Ascending aorta (tissue), 2 donors: ENCODE results near the gene CTSW. TPM values are rescaled to one million over a fixed set of nuclear protein-coding genes. Genes with fewer than 3 reads are reported as not detected.

Experiments used
- DNase-seq, 2 donors: peaks; one replicate each; pipeline ENCODE4 v3.0.0-alpha.2; 2019; ENCODE audit warnings: low spot score in 2 of 2
- H3K27ac ChIP-seq, 2 donors: fragments of 200-600 bp; sonication (generic); one replicate each; pipeline ENCODE4 v1.5.1; 2016 to 2017; ENCODE audit warnings: mild to moderate bottlenecking in 1 of 2
- H3K27me3 ChIP-seq: fragments of 200-600 bp; sonication (generic); one replicate; pipeline ENCODE4 v1.5.1; 2017
- H3K36me3 ChIP-seq, 2 donors: fragments of 200-600 bp; sonication (generic); one replicate each; pipeline ENCODE4 v1.5.1; 2016
- H3K4me1 ChIP-seq, 2 donors: fragments of 200-600 bp; sonication (generic); one replicate each; pipeline ENCODE4 v1.5.1; 2016 to 2017; ENCODE audit warnings: mild to moderate bottlenecking in 1 of 2
- H3K4me3 ChIP-seq, 2 donors: fragments of 200-600 bp; sonication (generic); one replicate each; pipeline ENCODE4 v1.5.1; 2016 to 2017; ENCODE audit warnings: mild to moderate bottlenecking in 1 of 2
- H3K9me3 ChIP-seq, 2 donors: fragments of 200-600 bp; sonication (generic); one replicate each; pipeline ENCODE4 v1.5.1; 2016
- CTCF ChIP-seq, 3 experiments: fragments of 200-600 bp in 2 of 3; fragments of 450-650 bp in 1 of 3; sonication (generic) in 2 of 3; IDR thresholded peaks; one replicate each; pipeline ENCODE4 v1.5.1; 2016 to 2019; ENCODE audit warnings: antibody characterized with exemption in 3 of 3, mild to moderate bottlenecking in 1 of 3, moderate library complexity in 1 of 3
- intact Hi-C: fragments of 100-400 bp; cut with DNase I; formaldehyde crosslinking; loops from one replicate; pipeline ENCODE4 v1.15.1; 2023
- total RNA-seq: library from RNA; depleted of rRNA; stranded (reverse); fragments of >200 nt; gene quantifications from one replicate; pipeline ENCODE4 v1.1.0, GENCODE V29; 2016

CTSW gene
- total RNA-seq, 1 donor from 2014 or later: not detected

- intact Hi-C loops: no loop called here
- Histone ChIP-seq H3K27ac (peak overlapping the region; percentile 14 to 94), H3K36me3 (peaks cover 55 to 57% of the 10 kb centered on the region in 2 donors), H3K4me3 (peak overlapping the region in 1 of 2 donors; percentile 99), H3K9me3 (no peaks in the 10 kb centered on the region), H3K4me1 (peaks cover 11 to 14% of the 10 kb centered on the region in 2 donors), H3K27me3 (no peaks in the 10 kb centered on the region)
- no peak for DNase-seq
- no peak for TF ChIP-seq CTCF (IDR thresholded peaks at IDR 0.05)
Observed at GRCh38 chr11:65862191-65862735, 17.4 kb upstream of the CTSW start.

- Histone ChIP-seq H3K27ac (peak overlapping the region; percentile 29 to 94), H3K4me1 (peaks cover 11 to 14% of the 10 kb centered on the region in 2 donors), H3K9me3 (no peaks in the 10 kb centered on the region), H3K4me3 (no peak overlapping the region), H3K27me3 (no peaks in the 10 kb centered on the region), H3K36me3 (peaks cover 55 to 65% of the 10 kb centered on the region in 2 donors)
- no peak for DNase-seq
- no peak for TF ChIP-seq CTCF (IDR thresholded peaks at IDR 0.05)
- intact Hi-C loops: no loop called here
Observed at GRCh38 chr11:65862941-65863888, 16.4 kb upstream of the CTSW start.

- intact Hi-C loops: no loop called here
- H3K36me3 ChIP-seq: peaks cover 55 to 73% of the 10 kb centered on the region in 2 donors
- TF ChIP-seq CTCF (IDR thresholded peaks at IDR 0.05): no peak
- H3K27me3 ChIP-seq: no peaks in the 10 kb centered on the region
- H3K4me3 ChIP-seq: no peak overlapping the region
- no peaks in the 10 kb centered on the region for H3K9me3 ChIP-seq
- H3K4me1 ChIP-seq: peaks cover 11 to 14% of the 10 kb centered on the region in 2 donors
- peak overlapping the region in 1 of 2 donors; percentile 29 for H3K27ac ChIP-seq
- no peak for DNase-seq
Observed at GRCh38 chr11:65863889-65864705, 15.5 kb upstream of the CTSW start.

- Histone ChIP-seq H3K27me3 (no peaks in the 10 kb centered on the region), H3K27ac (no peak overlapping the region), H3K4me1 (peaks cover 11 to 14% of the 10 kb centered on the region in 2 donors), H3K36me3 (peaks cover 62 to 80% of the 10 kb centered on the region in 2 donors), H3K4me3 (no peak overlapping the region), H3K9me3 (no peaks in the 10 kb centered on the region)
- no peak for DNase-seq
- TF ChIP-seq CTCF (IDR thresholded peaks at IDR 0.05): no peak
- intact Hi-C loops: no loop called here
Observed at GRCh38 chr11:65864706-65865471, 14.7 kb upstream of the CTSW start.
